B cell (primary cell): ENCODE data around the gene SDR42E1. TPM values are rescaled to one million over a fixed set of nuclear protein-coding genes. Genes with fewer than 3 reads are reported as not detected.

Experiments used
- ATAC-seq: fragments of 200-7000 bp; cut with Tn5 transposase; one replicate; pipeline ENCODE4 v1.10.0; 2021; ENCODE audit warnings: low read depth, mild to moderate bottlenecking, moderate number of reproducible peaks, moderate library complexity
- CTCF ChIA-PET: fragments of 350-600 bp; sonication (Branson Sonifier 250); formaldehyde crosslinking; loops from one replicate; lab custom pipeline; 2021; ENCODE audit warnings: antibody characterized with exemption, inconsistent platforms; lab: Charles Lee
- POLR2A ChIA-PET: fragments of 350-600 bp; sonication (Branson Sonifier 250); formaldehyde crosslinking; loops from one replicate; lab custom pipeline; 2021; ENCODE audit warnings: antibody characterized with exemption; lab: Charles Lee
- DNase-seq: peaks from one replicate; pipeline ENCODE4 v3.0.0; 2013
- H2AFZ ChIP-seq: 2 replicates; pipeline ENCODE4 v1.6.1; 2012; ENCODE audit warnings: mild to moderate bottlenecking, low read depth, low read length; ENCODE audit not compliant: insufficient read depth, poor library complexity, severe bottlenecking
- H3K27ac ChIP-seq, 2 donors: 1 replicate in 1 of 2; 2 replicates in 1 of 2; pipeline ENCODE4 v1.5.1; 2012 to 2013; ENCODE audit warnings: low read length in 2 of 2, mild to moderate bottlenecking in 2 of 2, moderate library complexity in 1 of 2
- H3K27me3 ChIP-seq, 4 experiments: fragments of 200-600 bp in 1 of 4; sonication (generic) in 1 of 4; replicated peaks in 1 of 4; 1 replicate in 2 of 4; 2 replicates in 2 of 4; pipeline versions ENCODE4 v1.6.1 to v1.7.0; 2013 to 2016; ENCODE audit warnings: low read length in 3 of 4, mild to moderate bottlenecking in 2 of 4, mixed read lengths in 1 of 4, moderate library complexity in 1 of 4; ENCODE audit not compliant: insufficient read depth in 4 of 4, control insufficient read depth in 3 of 4; ENCODE audit errors: control extremely low read depth in 1 of 4
- H3K36me3 ChIP-seq, 2 experiments: replicated peaks in 1 of 2; 1 replicate in 1 of 2; 2 replicates in 1 of 2; pipeline versions ENCODE4 v1.6.1 to v1.7.1; 2013; ENCODE audit warnings: low read length in 1 of 2; ENCODE audit not compliant: insufficient read depth in 2 of 2, control insufficient read depth in 1 of 2; ENCODE audit errors: control extremely low read depth in 1 of 2, extremely low read depth in 1 of 2
- H3K4me1 ChIP-seq, 2 donors: fragments of 200-600 bp in 1 of 2; sonication (generic) in 1 of 2; 1 replicate in 1 of 2; 2 replicates in 1 of 2; pipeline versions ENCODE4 v1.5.1 to v1.6.1; 2013 to 2017; ENCODE audit warnings: low read length in 2 of 2; ENCODE audit not compliant: control insufficient read depth in 2 of 2, insufficient read depth in 2 of 2
- H3K4me2 ChIP-seq: replicated peaks from 2 replicates; pipeline ENCODE3; 2012; ENCODE audit warnings: mild to moderate bottlenecking, low read depth, low read length; ENCODE audit not compliant: poor library complexity, severe bottlenecking
- H3K4me3 ChIP-seq, 5 experiments: fragments of 200-600 bp in 1 of 5; sonication (generic) in 1 of 5; 1 replicate in 3 of 5; 2 replicates in 2 of 5; pipeline versions ENCODE4 v1.5.1 to v1.7.0; 2011 to 2016; ENCODE audit warnings: low read length in 4 of 5, mild to moderate bottlenecking in 4 of 5, low read depth in 2 of 5, control low read depth in 1 of 5, moderate library complexity in 1 of 5; ENCODE audit not compliant: insufficient read depth in 1 of 5; ENCODE audit errors: control extremely low read depth in 1 of 5, extremely low read depth in 1 of 5
- H3K79me2 ChIP-seq: fragments of 200-600 bp; sonication (generic); one replicate; pipeline ENCODE4 v1.6.0; 2016; ENCODE audit warnings: low read length; ENCODE audit not compliant: control insufficient read depth, insufficient read depth
- H3K9ac ChIP-seq: fragments of 200-600 bp; sonication (generic); 2 replicates; pipeline ENCODE4 v1.6.1; 2017; ENCODE audit warnings: mild to moderate bottlenecking, low read length, moderate library complexity
- H3K9me3 ChIP-seq, 3 donors: one replicate each; pipeline versions ENCODE4 v1.6.1 to v1.7.1; 2013; ENCODE audit warnings: low read length in 2 of 3; ENCODE audit not compliant: control insufficient read depth in 2 of 3, insufficient read depth in 1 of 3; ENCODE audit errors: control extremely low read depth in 1 of 3
- H4K20me1 ChIP-seq: 2 replicates; pipeline ENCODE4 v1.6.0; 2012; ENCODE audit warnings: mild to moderate bottlenecking, low read length; ENCODE audit not compliant: insufficient read depth, control insufficient read depth, poor library complexity, severe bottlenecking
- H3K27ac Mint-ChIP-seq: one replicate; pipeline ENCODE4 v1.8.0; 2021; ENCODE audit warnings: mixed read lengths
- H3K27me3 Mint-ChIP-seq: one replicate; pipeline ENCODE4 v1.8.0; 2021; ENCODE audit warnings: mixed read lengths
- H3K4me1 Mint-ChIP-seq: one replicate; pipeline ENCODE4 v1.8.0; 2021; ENCODE audit warnings: mixed read lengths
- H3K4me3 Mint-ChIP-seq: one replicate; pipeline ENCODE4 v1.8.0; 2021; ENCODE audit warnings: mixed read lengths
- H3K9me3 Mint-ChIP-seq: one replicate; pipeline ENCODE4 v1.8.0; 2022; ENCODE audit warnings: mixed read lengths; ENCODE audit not compliant: insufficient read depth
- EZH2 ChIP-seq: IDR thresholded peaks from 2 replicates; pipeline ENCODE4 v1.6.1; 2012; ENCODE audit warnings: borderline replicate concordance, low read depth, mild to moderate bottlenecking, moderate library complexity, low read length; ENCODE audit not compliant: insufficient read depth, poor library complexity, severe bottlenecking
- WGBS: methylation state at CpG from one replicate; pipeline ENCODE4 v1.1.5; 2013; ENCODE audit warnings: missing lambda C conversion rate; ENCODE audit not compliant: insufficient coverage; 5-methylcytosine and 5-hydroxymethylcytosine counted together
- intact Hi-C: fragments of 100-400 bp; cut with micrococcal nuclease; formaldehyde crosslinking; loops from one replicate; pipeline ENCODE4 v1.10.0; 2022
- polyA plus RNA-seq: library from polyadenylated mRNA; depleted of rRNA; stranded (reverse); fragments of >200 nt; gene quantifications from 2 replicates; pipeline ENCODE4 v1.2.3, GENCODE V29; 2012
- total RNA-seq, 2 donors: library from RNA; stranded (reverse); fragments of 120-200 nt in 1 of 2; gene quantifications; 1 replicate in 1 of 2; 2 replicates in 1 of 2; pipeline versions ENCODE4 v1.2.3 to v1.2.4, GENCODE V29; 2013 to 2022
- TF ChIP-seq, protein P1 (sequence below): fragments of 200-600 bp; IDR thresholded peaks from one replicate; pipeline ENCODE4 v1.8.0; 2022; ENCODE audit warnings: antibody characterized with exemption, mild to moderate bottlenecking

Gene SDR42E1
- total and polyA plus RNA-seq, 2 donors (not counting 1 experiment from before 2014, with no cell fraction given): 2.1 to 6.9 TPM

DNA sequence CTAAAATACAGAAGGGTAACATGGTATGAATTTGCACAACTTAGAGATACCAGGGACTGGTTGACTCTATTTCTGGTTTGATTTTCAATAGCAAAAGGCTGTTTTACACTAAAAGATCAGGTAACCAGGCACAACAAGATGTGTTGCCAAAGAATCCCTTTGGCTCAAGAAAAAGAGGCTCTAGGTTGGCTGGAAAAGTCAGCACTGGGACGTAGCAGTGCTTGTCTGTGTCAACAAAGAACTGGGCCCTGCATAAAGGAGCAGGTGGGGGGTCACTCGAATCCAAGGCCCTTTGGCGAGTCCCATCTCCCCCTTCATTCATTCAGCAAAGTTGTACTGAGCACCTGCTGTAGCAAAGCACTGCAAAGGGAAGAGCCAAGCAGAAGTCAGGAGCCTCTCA, 18.4 kb downstream of the SDR42E1 start:
- Histone ChIP-seq H3K36me3 (peaks cover 0 to 5% of the 10 kb centered on the region in 2 experiments), H3K4me3 (no peak overlapping the region), H3K27ac (no peak overlapping the region), H3K4me2 (no peak overlapping the region), H4K20me1 (no peaks in the 10 kb centered on the region), H3K27me3 (no peaks in the 10 kb centered on the region), H3K4me1 (no peaks in the 10 kb centered on the region), H3K79me2 (no peaks in the 10 kb centered on the region), H3K9ac (no peak overlapping the region), H2AFZ (no peak overlapping the region), H3K9me3 (no peaks in the 10 kb centered on the region)
- POLR2A ChIA-PET: no interaction called here
- Mint-ChIP-seq H3K9me3 (no peaks in the 10 kb centered on the region), H3K4me3 (no peak overlapping the region), H3K4me1 (no peaks in the 10 kb centered on the region), H3K27ac (no peak overlapping the region), H3K27me3 (no peaks in the 10 kb centered on the region)
- DNase-seq (no peak), ATAC-seq (no peak)
- CTCF ChIA-PET: no interaction called here
- WGBS: 94% methylated on average over 3 of the region's 3 CpGs
- intact Hi-C loops: no loop called here
- TF ChIP-seq, protein P1, sequence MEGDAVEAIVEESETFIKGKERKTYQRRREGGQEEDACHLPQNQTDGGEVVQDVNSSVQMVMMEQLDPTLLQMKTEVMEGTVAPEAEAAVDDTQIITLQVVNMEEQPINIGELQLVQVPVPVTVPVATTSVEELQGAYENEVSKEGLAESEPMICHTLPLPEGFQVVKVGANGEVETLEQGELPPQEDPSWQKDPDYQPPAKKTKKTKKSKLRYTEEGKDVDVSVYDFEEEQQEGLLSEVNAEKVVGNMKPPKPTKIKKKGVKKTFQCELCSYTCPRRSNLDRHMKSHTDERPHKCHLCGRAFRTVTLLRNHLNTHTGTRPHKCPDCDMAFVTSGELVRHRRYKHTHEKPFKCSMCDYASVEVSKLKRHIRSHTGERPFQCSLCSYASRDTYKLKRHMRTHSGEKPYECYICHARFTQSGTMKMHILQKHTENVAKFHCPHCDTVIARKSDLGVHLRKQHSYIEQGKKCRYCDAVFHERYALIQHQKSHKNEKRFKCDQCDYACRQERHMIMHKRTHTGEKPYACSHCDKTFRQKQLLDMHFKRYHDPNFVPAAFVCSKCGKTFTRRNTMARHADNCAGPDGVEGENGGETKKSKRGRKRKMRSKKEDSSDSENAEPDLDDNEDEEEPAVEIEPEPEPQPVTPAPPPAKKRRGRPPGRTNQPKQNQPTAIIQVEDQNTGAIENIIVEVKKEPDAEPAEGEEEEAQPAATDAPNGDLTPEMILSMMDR: no peak
- TF ChIP-seq EZH2: no peak

DNA sequence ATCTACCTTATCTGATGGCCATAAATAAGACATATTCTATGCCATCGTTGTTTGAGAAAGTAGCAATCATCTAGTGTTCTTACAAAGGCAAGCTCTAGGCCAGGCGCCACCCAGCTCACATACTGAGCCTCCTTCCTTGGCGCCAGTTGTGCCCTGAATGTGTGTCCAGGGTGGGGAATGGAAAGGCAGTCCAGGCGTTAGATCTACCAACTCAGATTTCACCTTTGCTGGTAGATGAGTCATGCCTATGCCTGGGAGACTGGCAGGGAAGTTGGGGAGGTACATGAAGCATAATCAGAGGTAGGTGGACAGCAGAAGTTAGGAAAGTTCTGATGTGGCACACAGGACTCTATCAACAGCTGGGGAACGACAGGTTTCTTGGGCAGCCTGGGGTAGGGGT, 23.6 kb downstream of the SDR42E1 start:
- DNase-seq: no peak
- Histone ChIP-seq H3K27ac (no peak overlapping the region), H3K9ac (no peak overlapping the region), H4K20me1 (no peaks in the 10 kb centered on the region), H3K36me3 (no peaks in the 10 kb centered on the region), H3K4me2 (no peak overlapping the region), H3K27me3 (peaks cover 0 to 6% (median 0%) of the 10 kb centered on the region in 4 experiments), H3K4me1 (no peaks in the 10 kb centered on the region), H3K9me3 (no peaks in the 10 kb centered on the region), H3K79me2 (no peaks in the 10 kb centered on the region), H2AFZ (no peak overlapping the region), H3K4me3 (no peak overlapping the region)
- ATAC-seq: no peak
- Mint-ChIP-seq H3K4me1 (no peaks in the 10 kb centered on the region), H3K27ac (no peak overlapping the region), H3K27me3 (peaks cover 9% of the 10 kb centered on the region), H3K4me3 (no peak overlapping the region), H3K9me3 (no peaks in the 10 kb centered on the region)
- intact Hi-C loops: no loop called here
- 89% methylated on average over 2 of the region's 5 CpGs for WGBS
- CTCF ChIA-PET: no interaction called here
- TF ChIP-seq, protein P1: no peak
- POLR2A ChIA-PET: no interaction called here
